ENCODE data around the gene KLHL22.
A peak's percentile ranks its signal among the peaks of the same experiment; 100 is the strongest.

The KLHL22 gene

DNA sequence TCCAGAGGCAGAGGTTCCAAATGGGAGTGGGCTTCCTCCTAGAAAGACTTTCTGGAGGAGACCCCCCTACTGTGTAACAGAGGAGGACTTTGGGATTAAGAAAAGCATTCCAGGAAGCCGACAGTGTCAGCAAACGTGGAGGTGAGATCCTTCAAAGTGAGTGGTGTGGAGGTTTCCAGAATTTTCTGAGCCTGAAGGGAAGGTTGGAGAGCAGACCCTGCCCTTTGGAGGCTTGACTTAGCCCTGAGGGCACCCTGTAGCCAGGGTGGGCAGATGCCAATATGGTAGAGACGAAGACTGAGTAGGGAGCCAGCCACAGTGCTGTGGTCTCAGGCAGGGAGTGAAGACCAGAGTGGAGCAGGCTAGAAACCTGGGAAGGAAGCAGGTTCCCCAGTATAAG lies 1.8 kb upstream of the KLHL22 start:
- Mint-ChIP-seq H3K27me3 (ENCODE audit: low read depth, poor library complexity) (peaks cover 4% of the 10 kb centered on the region), H3K4me3 (peak overlapping the region; percentile 40), H3K4me1 (peaks cover 34% of the 10 kb centered on the region), H3K27ac (no peak overlapping the region), H3K9me3 (no peaks in the 10 kb centered on the region), H3K36me3 (ENCODE audit: low read depth) (peaks cover 16% of the 10 kb centered on the region)
- DNase-seq: no peak
- TF ChIP-seq, protein P1, sequence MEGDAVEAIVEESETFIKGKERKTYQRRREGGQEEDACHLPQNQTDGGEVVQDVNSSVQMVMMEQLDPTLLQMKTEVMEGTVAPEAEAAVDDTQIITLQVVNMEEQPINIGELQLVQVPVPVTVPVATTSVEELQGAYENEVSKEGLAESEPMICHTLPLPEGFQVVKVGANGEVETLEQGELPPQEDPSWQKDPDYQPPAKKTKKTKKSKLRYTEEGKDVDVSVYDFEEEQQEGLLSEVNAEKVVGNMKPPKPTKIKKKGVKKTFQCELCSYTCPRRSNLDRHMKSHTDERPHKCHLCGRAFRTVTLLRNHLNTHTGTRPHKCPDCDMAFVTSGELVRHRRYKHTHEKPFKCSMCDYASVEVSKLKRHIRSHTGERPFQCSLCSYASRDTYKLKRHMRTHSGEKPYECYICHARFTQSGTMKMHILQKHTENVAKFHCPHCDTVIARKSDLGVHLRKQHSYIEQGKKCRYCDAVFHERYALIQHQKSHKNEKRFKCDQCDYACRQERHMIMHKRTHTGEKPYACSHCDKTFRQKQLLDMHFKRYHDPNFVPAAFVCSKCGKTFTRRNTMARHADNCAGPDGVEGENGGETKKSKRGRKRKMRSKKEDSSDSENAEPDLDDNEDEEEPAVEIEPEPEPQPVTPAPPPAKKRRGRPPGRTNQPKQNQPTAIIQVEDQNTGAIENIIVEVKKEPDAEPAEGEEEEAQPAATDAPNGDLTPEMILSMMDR (IDR thresholded peaks at IDR 0.05): no peak

DNA sequence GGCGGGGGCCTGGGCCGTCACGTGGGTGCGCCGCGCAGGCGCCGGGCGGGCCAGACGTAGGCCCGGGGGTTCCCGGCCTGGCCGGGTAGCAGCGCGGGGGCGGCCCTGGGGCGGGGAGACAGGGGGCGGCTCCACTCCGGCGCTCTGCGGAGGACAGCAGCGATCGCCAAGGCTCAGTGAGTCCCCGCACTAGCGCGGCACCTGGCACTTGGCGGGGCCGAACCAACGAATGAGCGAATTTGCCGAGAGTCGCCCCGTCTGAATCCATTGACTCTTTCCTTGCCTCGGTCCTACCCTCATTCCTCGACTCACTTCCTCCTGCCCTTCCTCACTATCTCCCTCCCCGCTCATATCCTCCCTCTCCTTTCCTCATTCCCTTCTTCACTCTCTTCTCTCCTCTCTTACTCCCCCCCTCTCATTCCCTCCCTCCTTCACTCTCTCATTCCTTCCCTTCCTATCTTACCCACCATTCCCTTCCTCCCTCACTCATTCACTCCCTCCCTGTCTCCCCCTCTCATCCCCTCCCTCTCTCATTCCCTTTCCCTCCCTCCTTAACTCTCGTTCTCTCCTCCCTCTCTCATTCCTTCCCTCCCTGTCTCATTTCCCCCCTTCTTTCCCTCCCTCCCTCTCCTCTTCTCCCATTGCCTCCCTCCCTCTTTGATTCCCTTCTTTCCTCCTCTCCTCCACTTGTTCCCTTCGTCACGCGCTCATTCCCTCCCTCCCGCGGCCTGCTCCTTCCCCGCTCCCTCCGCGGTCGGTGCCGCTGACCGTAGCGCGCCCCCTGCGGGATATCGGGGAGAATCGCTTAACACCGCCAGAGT lies 476 bp upstream of the KLHL22 start:
- peaks cover 7% of the 10 kb centered on the region for H3K36me3 Mint-ChIP-seq (ENCODE audit: low read depth)
- peak; percentile 94 for DNase-seq
- no peaks in the 10 kb centered on the region for H3K9me3 Mint-ChIP-seq
- peaks cover 4% of the 10 kb centered on the region for H3K27me3 Mint-ChIP-seq (ENCODE audit: low read depth, poor library complexity)
- peak overlapping the region; percentile 93 for H3K4me3 Mint-ChIP-seq
- TF ChIP-seq, protein P1 (IDR thresholded peaks at IDR 0.05): peak; percentile 78
- H3K27ac Mint-ChIP-seq: peak overlapping the region; percentile 95
- peaks cover 34% of the 10 kb centered on the region for H3K4me1 Mint-ChIP-seq

GRCh38 chr22:20491346-20491745 lies 4.2 kb downstream of the KLHL22 start:
- Mint-ChIP-seq H3K27me3 (ENCODE audit: low read depth, poor library complexity) (peaks cover 4% of the 10 kb centered on the region), H3K4me3 (no peak overlapping the region), H3K9me3 (no peaks in the 10 kb centered on the region), H3K27ac (no peak overlapping the region), H3K4me1 (peaks cover 19% of the 10 kb centered on the region), H3K36me3 (ENCODE audit: low read depth) (peaks cover 8% of the 10 kb centered on the region)
- TF ChIP-seq, protein P1 (IDR thresholded peaks at IDR 0.05): no peak
- no peak for DNase-seq

- TF ChIP-seq, protein P1 (IDR thresholded peaks at IDR 0.05): no peak
- no peak for DNase-seq
- no peaks in the 10 kb centered on the region for H3K9me3 Mint-ChIP-seq
- peaks cover 19% of the 10 kb centered on the region for H3K4me1 Mint-ChIP-seq
- no peak overlapping the region for H3K27ac Mint-ChIP-seq
- H3K27me3 Mint-ChIP-seq (ENCODE audit: low read depth, poor library complexity): peaks cover 4% of the 10 kb centered on the region
- H3K4me3 Mint-ChIP-seq: no peak overlapping the region
- H3K36me3 Mint-ChIP-seq (ENCODE audit: low read depth): peaks cover 12% of the 10 kb centered on the region
Observed at GRCh38 chr22:20490941-20491307, 4.7 kb downstream of the KLHL22 start.

- Mint-ChIP-seq H3K27ac (no peak overlapping the region), H3K27me3 (ENCODE audit: low read depth, poor library complexity) (peaks cover 4% of the 10 kb centered on the region), H3K9me3 (no peaks in the 10 kb centered on the region), H3K4me3 (no peak overlapping the region), H3K36me3 (ENCODE audit: low read depth) (peaks cover 13% of the 10 kb centered on the region), H3K4me1 (peaks cover 19% of the 10 kb centered on the region)
- TF ChIP-seq, protein P1 (IDR thresholded peaks at IDR 0.05): no peak
- no peak for DNase-seq
Observed at GRCh38 chr22:20490183-20490940, 5.2 kb downstream of the KLHL22 start.
